Stimulated activated CD8-positive, alpha-beta memory T cell treated with anti-CD3 and anti-CD28 coated beads, Interleukin-15, amount 100 ng/mL, for 24 hours (primary cell): Measurements from ENCODE around the gene TPRX1.
"Not testable (repeated sequence)": the region's sequence is repeated elsewhere in the genome, so short reads cannot be mapped to it uniquely, and the experiment has no call there.

Source experiments
- DNase-seq: peaks from one replicate; pipeline ENCODE4 v3.0.0-alpha.2; 2020; ENCODE audit warnings: low read depth

The TPRX1 gene

GRCh38 chr19:47767349-47767748 lies 37.0 kb downstream of the TPRX1 start:
- DNase-seq = no peak

- DNase-seq = no peak
These were observed 37.7 kb downstream of the TPRX1 start for GRCh38 chr19:47766670-47767069.

GRCh38 chr19:47766359-47766620 lies 38.1 kb downstream of the TPRX1 start:
- no peak for DNase-seq

- no peak for DNase-seq
These were observed 38.6 kb downstream of the TPRX1 start for GRCh38 chr19:47765523-47766358.

GRCh38 chr19:47764705-47765104 lies 39.6 kb downstream of the TPRX1 start:
- not testable (repeated sequence) for DNase-seq

- no peak for DNase-seq
These were observed 41.6 kb downstream of the TPRX1 start for GRCh38 chr19:47762615-47763308.

GRCh38 chr19:47762151-47762550 lies 42.2 kb downstream of the TPRX1 start:
- DNase-seq = no peak

GRCh38 chr19:47761566-47761965 lies 42.8 kb downstream of the TPRX1 start:
- no peak for DNase-seq

GRCh38 chr19:47760632-47760999 lies 43.7 kb downstream of the TPRX1 start:
- DNase-seq = no peak

GRCh38 chr19:47758443-47758804 lies 45.9 kb downstream of the TPRX1 start:
- no peak for DNase-seq

GRCh38 chr19:47757617-47758442 lies 46.5 kb downstream of the TPRX1 start:
- no peak for DNase-seq

GRCh38 chr19:47756953-47757608 lies 47.3 kb downstream of the TPRX1 start:
- no peak for DNase-seq

GRCh38 chr19:47756627-47756929 lies 47.8 kb downstream of the TPRX1 start:
- DNase-seq = no peak

GRCh38 chr19:47755762-47756626 lies 48.4 kb downstream of the TPRX1 start:
- no peak for DNase-seq

GRCh38 chr19:47755065-47755761 lies 49.1 kb downstream of the TPRX1 start:
- no peak for DNase-seq

- no peak for DNase-seq
These were observed 49.9 kb downstream of the TPRX1 start for GRCh38 chr19:47754206-47755064.

- no peak for DNase-seq
These were observed 51.7 kb downstream of the TPRX1 start for GRCh38 chr19:47752440-47753211.
